ENCODE data around the gene KCNAB3. TPM values are rescaled to one million over a fixed set of nuclear protein-coding genes. Genes with fewer than 3 reads are reported as not detected.
"Not testable (repeated sequence)": the region's sequence is repeated elsewhere in the genome, so short reads cannot be mapped to it uniquely, and the experiment has no call there.

KCNAB3 gene
- total RNA-seq, result 1 to 10 TPM; 5.9 to 6.7 TPM

DNA sequence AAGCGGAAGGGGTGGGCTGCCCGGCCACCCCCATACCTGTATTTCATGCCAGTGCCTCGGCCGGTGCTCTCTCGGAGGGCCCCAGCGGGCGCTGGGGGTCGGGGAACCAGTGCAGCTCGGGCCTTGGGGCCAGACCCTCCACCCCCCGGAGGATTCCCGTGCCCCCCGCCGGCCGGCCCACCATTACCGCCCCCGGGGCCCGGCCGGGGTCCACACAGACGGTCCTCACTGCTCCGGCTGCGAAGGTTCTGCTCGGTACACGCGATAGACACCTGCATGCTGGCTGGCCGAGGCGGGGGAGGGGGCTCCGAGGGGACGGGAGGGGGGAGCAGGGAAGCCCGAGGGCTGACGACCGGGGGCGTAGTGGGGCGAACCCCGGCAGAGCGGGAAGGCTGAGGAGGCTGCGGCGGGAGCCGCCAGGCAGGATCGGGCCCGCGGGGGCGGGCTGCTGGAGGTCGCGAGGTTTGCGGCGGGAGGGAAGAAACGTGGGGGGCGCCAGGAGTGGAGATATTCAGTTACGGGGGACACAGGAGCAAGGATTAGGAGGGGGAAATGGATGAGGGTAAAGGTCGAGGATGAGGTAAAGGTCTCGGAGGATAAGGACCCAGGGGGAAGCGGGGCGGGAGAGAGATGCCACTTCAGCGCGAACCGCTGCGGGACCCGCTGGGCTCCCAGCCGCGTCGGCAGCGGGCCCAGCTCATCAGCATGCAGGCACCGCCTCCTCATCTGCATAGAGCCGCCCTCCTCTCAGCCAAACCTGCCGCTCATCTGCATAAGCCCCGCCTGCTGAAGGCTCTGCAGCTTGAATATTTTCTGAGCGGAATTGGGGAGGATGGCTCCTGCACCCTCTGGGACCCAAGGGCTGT is at the start of gene KCNAB3:
KCNAB3 (minus strand) TSS at position 699 of the 866 bp plus-strand sequence; CDS start at position 278, 421 bp downstream.
- CTCF ChIA-PET, result interaction anchor here (0.9 to 1.3 kb wide), 5 partner anchors 13 to 67 kb away, joined by 3 to 4 read pairs (median 3); no protein-coding TSS in a partner anchor
- POLR2A ChIA-PET, result interaction anchor here (0.6 kb wide), 2 partner anchors 14 to 49 kb away, joined by 3 to 6 read pairs; partner anchors contain the start of gene RNF227

DNA sequence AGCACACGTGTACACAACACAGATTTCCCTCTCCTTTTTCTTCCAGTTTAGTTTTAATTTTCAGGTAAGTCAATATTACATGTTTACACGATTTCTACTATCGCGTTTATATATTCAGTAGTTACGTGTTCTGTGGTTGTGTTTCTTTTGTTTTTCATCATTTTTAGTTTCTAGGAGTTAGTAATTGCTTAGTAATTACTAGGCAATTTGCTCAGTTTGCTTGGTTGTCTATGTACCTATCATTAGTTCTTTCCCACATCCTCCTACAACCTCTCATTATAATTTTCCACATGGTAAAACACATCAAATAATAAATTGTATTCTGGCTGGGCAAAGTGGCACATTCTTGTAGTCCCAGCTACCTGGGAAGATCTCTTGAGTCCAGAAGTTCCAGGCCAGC is 48.1 kb upstream of the KCNAB3 start:
- CTCF ChIA-PET, result interaction anchor here (1.0 to 3.1 kb wide), 4 partner anchors 11 to 65 kb away, joined by 3 to 12 read pairs (median 3); no protein-coding TSS in a partner anchor
- POLR2A ChIA-PET, result no interaction called here

DNA sequence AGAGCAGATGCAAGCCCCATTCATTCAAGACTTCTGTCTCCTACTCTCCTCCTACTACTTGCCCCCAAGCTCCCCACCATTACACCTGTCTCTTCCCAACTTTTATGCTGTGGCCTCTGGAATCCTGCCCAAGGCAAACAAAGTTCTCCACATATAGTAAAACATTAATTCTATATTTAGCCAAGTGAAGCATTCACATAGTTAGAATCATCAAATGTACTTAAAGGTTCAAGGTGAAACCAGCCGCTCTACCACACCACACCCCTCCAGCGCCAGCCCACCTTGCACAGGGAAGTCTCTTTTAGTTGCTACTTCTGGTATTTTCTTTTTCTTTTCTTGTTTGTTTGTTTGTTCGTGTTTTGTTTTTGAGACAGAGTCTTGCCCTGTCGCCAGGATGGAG is 47.4 kb upstream of the KCNAB3 start:
- ChIA-PET CTCF (interaction anchor here (1.0 to 3.1 kb wide), 3 partner anchors 10 to 25 kb away, joined by 3 to 12 read pairs (median 4); no protein-coding TSS in a partner anchor), POLR2A (no interaction called here)

DNA sequence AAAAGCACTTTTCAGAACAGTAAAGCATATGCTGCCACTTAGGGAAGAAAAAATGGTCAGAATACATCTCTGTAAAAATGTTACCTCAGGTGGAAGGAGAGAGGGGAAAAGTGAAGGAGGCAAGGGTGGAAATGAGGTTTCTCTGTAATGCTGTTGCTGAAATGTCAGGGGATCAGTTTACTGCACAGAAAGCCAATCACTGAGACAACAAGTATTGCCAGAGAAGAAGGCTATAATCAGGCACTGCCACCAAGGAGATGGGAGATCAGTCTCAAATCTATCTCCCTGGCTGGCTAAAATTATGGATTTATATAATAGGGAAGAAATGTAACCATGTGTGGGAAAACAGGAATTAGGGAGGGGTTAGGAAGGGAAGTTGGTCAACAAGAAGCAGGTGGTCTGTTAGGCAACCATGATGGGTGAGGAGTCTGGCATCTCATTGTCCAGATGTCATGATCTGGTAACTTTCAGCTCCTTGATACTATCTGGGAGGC is 45.0 kb upstream of the KCNAB3 start:
- CTCF ChIA-PET, result interaction anchor here (3.1 kb wide), 1 partner anchor 14 kb away, joined by 12 read pairs; no protein-coding TSS in a partner anchor
- POLR2A ChIA-PET, result no interaction called here

DNA sequence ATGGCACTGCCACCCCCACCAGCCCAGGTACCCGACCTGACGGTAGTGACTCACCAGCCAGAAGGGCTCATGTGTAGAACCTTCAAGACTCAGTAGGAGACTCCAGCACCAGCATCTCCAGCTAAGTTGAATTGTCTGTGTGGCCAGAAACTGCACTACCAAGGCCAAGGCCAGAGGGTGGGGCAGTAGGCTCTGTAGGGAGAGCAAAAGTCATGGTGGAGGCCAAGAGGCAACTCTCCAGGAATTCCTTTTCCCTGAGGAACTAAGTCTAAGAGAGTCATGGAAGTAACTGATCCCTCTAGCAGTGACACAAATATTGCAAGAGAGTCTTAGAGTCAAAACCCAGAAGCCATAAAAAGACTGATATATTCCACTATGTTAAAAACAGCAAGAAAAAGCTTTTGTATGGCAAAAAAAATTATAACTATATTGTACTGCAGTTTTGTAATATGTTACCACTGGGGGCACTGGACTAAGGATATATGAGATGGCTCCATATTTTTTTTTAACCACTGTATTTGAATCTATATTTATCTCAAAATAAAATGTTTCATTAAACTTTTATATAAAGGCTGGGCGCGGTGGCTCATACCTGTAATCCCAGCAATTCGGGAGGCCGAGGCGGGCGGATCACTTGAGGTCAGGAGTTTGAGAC is 42.6 kb upstream of the KCNAB3 start:
- CTCF ChIA-PET, result interaction anchor here (0.7 to 2.0 kb wide), 3 partner anchors 8 to 149 kb away, joined by 3 to 8 read pairs (median 5); no protein-coding TSS in a partner anchor
- POLR2A ChIA-PET, result no interaction called here

DNA sequence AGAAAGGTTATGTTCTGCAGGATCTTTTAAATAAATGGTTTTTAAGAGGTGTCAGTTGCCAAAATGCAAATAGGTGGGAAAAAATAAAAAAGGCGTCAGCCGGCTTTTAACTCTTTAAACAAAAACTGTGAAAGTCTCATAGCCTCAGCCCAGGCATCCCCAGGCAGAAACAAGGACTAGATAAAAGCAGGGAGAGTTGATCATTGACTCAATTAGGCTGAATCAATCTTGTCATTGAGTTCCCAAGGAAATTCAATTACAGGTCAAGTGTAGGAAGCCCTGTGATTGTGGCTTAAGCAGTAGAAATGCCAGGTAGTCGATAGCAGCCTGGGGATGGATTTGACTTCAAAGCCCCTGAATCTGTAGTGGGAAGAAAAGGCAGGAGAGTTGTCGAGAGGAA is 42.0 kb upstream of the KCNAB3 start:
- CTCF ChIA-PET, result interaction anchor here (1.1 to 2.0 kb wide), 2 partner anchors 9 to 18 kb away, joined by 3 to 5 read pairs; no protein-coding TSS in a partner anchor

DNA sequence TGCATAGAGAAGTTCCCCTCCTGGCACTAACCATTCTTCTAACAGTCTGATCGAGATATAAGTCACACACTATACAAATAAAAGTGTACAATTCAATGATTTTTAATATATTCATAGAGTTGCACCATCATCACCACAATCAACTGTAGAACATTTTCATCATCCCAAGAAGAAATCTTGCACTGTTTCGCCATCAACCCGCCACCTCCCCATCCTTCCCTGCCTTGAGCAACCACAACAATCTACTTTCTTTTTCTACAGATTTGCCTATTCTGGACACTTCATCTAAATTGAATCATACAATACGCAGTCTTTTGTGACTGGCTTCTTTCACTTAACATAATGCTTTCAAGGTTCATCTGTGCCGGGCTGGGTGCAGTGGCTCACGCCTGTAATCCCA is 39.8 kb upstream of the KCNAB3 start:
- ChIA-PET CTCF (no interaction called here), POLR2A (no interaction called here)

More for the DNA sequence above, 42.0 kb upstream of the KCNAB3 start:
- POLR2A ChIA-PET, result no interaction called here

DNA sequence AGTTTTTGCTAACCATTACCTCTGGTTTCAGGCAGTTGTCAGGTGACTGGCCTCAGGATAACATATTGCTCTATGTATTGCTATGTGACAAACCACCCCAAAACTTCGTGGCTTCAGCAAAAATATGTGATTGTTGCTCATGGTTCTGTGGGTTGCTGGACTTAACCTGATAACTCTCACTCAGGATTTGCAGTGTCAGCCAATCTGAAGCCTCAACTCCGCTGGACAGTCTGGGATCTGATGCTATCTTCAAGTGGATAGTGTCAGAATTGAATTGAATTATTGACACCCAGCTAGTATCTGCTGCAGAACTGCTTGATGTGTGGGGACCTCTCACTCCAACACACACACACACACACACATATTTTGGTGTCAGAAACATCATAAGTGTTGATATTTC is 38.1 kb upstream of the KCNAB3 start:
- ChIA-PET CTCF (no interaction called here), POLR2A (no interaction called here)

DNA sequence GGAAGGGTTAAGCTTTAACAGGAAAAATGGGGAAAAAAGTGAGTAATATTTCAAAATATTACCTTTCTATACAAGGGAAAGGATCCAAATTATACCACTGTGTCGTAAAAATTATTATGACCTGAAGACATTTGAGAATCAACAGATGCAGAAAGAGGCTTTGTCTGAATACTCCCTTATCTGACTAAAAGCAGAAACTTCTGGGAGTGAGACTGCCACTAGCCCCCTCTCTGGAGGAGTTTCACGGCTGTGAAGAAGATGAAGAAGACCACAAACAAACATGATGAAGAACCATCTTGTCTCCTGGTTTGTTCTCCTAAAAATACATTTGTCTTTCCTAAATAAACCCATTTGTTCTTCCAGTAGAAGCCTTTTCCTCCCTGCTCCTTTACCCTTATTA is 31.8 kb upstream of the KCNAB3 start:
- POLR2A ChIA-PET, result no interaction called here

DNA sequence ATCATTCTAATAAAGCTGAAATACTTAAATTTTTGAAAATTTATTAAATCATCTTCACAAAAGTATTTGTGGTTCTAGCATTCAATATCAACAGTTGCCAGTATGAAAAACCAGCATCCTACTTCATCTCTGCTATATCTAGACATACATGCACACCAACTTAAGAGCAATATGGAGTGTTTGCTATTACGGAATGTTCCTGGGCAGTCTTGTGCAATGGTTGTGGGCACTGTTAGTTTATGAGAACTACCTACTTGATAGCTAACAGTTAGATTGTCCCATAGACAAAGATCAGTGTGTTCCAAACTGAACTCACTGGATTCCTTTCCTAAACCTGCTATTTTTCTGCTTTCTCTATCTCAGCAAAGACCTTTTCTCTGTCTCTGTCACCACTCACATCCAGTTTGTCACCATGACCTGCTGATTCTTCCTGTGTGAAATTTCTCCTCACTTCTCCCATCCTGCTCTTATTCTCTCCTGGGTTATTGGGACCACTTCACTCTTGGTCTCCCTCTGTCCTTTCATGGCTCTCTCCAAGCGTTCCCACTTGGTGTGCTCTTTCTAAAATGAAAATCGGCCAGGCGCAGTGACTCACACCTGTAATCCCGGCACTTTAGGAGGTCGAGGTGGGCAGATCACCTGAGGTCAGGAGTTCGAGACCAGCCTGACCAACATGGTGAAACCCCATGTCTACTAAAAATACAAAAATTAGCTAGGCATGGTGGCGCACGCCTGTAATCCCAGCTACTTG is 30.0 kb upstream of the KCNAB3 start:
- POLR2A ChIA-PET, result no interaction called here

More for the DNA sequence above, 31.8 kb upstream of the KCNAB3 start:
- CTCF ChIA-PET, result interaction anchor here (1.2 kb wide), 1 partner anchor 17 kb away, joined by 4 read pairs; no protein-coding TSS in a partner anchor

DNA sequence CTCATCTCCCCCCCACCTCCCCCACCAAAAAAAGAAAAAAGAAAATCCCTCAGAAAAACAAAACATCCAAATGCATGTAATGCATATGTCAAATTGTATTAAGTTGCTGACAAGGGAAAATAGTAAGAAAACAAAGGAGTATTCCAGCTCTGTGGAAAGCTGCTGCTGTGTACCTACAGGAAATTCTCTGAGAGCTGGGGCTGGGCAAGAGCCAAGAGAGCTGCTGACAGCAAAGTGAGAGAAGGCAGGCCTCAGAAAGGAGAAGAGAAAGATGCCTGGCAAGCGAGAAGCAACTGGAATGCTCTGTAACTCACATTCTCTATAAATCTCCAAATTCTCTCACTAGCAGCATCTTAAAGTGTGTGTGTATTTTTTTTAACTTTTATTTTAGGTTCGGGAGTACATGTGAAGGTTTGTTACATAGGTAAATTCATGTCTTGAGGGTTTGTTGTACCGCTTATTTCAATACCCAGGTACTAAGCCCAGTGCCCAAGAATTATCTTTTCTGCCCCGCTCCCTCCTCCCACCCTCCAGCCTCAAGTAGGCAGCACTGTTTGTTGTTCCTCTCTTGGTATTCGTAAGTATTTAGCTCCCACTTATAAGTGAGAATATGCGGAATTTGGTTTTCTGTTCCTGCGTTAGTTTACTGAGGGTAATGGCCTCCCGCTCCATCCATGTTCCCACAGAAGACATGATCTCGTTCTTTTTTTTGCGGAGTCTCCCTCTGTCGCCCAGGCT is 26.7 kb upstream of the KCNAB3 start:
- CTCF ChIA-PET, result interaction anchor here (0.6 to 1.6 kb wide), 2 partner anchors 34 to 626 kb away, joined by 3 to 6 read pairs; no protein-coding TSS in a partner anchor
- POLR2A ChIA-PET, result no interaction called here

More for the DNA sequence above, 30.0 kb upstream of the KCNAB3 start:
- CTCF ChIA-PET, result no interaction called here

DNA sequence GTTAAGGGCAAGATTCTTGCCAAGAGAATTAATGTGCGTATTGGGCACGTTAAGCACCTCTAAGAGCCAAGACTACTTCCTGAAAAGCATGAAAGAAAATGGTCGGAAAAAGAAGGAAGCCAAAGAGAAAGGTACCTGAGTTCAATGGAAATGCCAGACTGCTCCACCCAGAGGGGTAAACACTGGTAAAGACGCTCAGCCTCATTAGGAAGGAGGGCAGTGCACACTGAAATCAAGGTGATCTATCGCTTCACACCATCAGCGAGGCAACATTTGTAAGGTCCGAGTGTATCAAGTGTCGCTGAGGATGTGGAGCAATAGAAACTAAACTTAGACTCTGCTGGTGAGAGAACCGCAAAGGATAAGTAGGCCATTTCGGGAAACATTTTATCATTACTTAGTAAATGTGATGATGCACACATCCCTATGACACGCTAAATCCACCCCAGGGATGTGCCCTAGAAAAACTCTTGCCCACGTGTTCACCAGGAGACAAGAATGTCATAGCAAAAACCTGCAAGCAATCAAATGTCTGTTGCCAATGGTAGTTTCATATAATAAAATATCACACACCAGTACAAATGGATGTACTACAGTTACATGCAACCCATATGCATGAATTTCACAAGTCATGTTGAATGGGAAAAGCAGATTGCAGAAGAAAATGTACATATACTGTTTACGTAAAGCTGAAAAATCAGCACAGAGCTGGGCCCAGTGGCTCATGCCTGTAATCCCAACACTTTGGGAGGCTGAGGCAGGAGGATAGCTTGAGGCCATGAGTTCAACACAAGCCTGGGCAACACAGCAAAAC is 26.0 kb upstream of the KCNAB3 start:
- ChIA-PET CTCF (interaction anchor here (0.6 to 1.6 kb wide), 2 partner anchors 35 to 627 kb away, joined by 3 to 6 read pairs; no protein-coding TSS in a partner anchor), POLR2A (no interaction called here)

DNA sequence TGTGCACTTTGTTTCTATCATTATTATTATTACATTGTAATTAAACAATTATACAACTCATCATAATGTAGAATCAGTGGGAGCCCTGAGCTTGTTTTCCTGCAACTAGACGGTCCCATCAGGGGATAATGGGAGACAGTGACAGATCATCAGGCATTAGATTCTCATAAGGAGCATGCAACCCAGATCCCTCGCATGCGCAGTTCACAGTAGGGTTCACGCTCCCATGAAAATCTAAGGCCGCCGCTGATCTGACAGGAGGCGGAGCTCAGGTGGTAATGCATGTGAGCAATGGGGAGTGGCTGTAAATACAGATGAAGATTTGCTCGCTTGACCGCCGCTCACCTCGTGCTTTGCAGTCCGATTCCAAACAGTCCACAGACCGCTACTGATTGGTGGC is 23.6 kb upstream of the KCNAB3 start:
- POLR2A ChIA-PET, result not testable (repeated sequence)
- CTCF ChIA-PET, result interaction anchor here (1.2 kb wide), 1 partner anchor 18 kb away, joined by 3 read pairs; no protein-coding TSS in a partner anchor

DNA sequence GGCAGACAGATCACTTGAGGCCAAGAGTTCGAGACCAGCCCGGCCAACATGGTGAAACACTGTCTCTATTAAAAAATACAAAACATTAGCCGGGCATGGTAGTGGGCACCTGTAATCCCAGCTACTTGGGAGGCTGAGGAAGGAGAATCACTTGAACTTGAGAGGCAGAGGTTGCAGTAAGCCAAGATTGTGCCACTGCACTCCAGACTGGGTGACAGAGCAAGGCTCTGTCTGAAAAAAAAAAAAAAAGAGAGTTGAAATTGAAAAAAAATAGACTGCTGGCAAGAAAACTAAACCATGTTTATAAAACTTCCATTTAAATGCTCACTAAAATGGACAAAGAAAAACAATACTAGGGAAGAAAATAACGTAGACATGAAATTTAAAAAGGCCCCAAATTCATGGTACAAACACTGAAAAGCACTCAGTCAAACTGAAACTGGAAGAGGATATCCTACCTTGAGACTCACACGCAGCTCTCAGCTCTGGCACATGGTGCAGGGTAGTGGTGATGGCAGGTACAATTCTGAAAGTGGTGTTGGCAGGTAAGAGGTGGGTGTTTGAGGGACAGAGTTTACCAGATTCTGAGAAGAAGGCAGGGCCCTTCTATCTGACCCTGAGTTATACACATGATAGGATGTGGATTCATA is 21.6 kb upstream of the KCNAB3 start:
- POLR2A ChIA-PET, result no interaction called here
- CTCF ChIA-PET, result interaction anchor here (0.6 to 1.1 kb wide), 4 partner anchors 26 to 38 kb away, joined by 3 to 4 read pairs (median 3); no protein-coding TSS in a partner anchor

DNA sequence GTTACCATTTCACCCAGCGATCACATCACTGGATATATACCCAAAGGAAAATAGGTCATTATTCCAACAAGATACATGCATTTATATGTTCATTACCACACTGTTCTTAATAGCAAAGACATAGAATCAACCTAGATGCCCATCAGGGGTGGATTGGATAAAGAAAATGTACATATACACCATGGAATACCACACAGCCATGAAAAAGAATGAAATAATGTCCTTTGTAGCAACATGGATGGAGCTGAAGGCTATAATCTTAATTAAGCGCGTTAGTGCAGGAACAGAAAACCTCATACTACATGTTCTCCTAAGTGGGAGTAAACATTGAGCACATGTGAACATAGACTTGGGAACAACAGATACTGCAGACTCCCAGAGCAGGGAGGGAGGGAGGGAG is 20.9 kb upstream of the KCNAB3 start:
- CTCF ChIA-PET, result interaction anchor here (0.6 to 1.0 kb wide), 3 partner anchors 35 to 772 kb away, joined by 3 read pairs; no protein-coding TSS in a partner anchor

DNA sequence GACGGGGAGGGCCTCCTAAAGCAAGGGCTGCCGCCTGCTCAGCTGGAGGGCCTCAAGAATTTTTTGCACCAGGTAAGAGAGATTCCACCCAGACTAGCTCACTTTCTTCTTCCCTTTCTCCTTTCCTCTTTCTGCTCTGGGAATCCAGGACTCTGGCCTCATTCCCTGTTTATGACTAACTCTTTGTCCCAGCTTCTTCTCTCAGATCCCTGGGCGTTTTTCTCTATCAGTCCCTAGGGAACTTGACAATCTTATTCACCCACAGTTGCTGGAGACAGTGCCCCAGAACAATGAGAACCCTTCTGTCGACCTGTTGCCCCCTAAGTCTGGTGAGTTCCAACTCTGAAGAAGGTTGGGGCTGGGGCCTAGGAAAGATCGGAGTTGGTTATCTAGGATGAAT is 18.0 kb upstream of the KCNAB3 start:
- ChIA-PET CTCF (no interaction called here), POLR2A (no interaction called here)

More for the DNA sequence above, 20.9 kb upstream of the KCNAB3 start:
- POLR2A ChIA-PET, result no interaction called here

DNA sequence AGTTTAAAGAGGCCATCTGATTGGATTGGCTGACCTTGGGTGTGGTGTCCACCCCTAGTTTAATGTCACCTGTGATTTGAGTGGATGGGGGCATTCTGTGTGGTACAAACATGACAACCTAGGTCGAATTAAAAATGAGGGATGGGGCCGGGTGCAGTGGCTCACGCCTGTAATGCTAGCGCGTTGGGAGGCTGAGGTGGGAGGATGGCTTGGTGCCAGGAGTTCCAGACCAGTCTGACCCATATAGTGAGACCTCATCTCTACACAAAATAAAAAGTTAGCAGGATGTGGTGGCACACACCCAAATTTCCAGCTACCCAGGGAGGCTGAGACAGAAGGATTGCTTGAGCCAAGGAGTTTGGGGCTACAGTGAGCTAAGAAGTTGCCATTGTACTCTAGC is 16.8 kb upstream of the KCNAB3 start:
- CTCF ChIA-PET, result no interaction called here
- POLR2A ChIA-PET, result interaction anchor here (0.6 to 1.3 kb wide), 2 partner anchors 14 to 72 kb away, joined by 3 to 4 read pairs; no protein-coding TSS in a partner anchor
